Activated CD4-positive, alpha-beta T cell treated with anti-CD3 and anti-CD28 coated beads, Interleukin-2, Interleukin-4, amounts not matched to agents 100 ng/mL and 50 ng/mL, durations not matched to agents 16 hours and 8 hours (primary cell): ENCODE results near the gene SMARCA2.

ENCODE experiments used
- DNase-seq: peaks from one replicate; pipeline ENCODE4 v3.0.0-alpha.2; 2020; ENCODE audit warnings: low spot score

SMARCA2 gene

GRCh38 chr9:2174306-2174705, 159.2 kb downstream of the SMARCA2 start:
- no peak for DNase-seq

GRCh38 chr9:2174911-2175310, 159.8 kb downstream of the SMARCA2 start:
- DNase-seq, result no peak

GRCh38 chr9:2177121-2177520, 162.0 kb downstream of the SMARCA2 start:
- no peak for DNase-seq

GRCh38 chr9:2178034-2178734, 163.0 kb downstream of the SMARCA2 start:
- no peak for DNase-seq

- no peak for DNase-seq
Observed at GRCh38 chr9:2179567-2179966, 164.4 kb downstream of the SMARCA2 start.

GRCh38 chr9:2180154-2180553, 165.0 kb downstream of the SMARCA2 start:
- no peak for DNase-seq

GRCh38 chr9:2180704-2181103, 165.6 kb downstream of the SMARCA2 start:
- DNase-seq, result no peak

- no peak for DNase-seq
Observed at GRCh38 chr9:2181792-2182191, 166.6 kb downstream of the SMARCA2 start.

- no peak for DNase-seq
Observed at GRCh38 chr9:2190939-2191608, 175.9 kb downstream of the SMARCA2 start.

- DNase-seq, result no peak
Observed at GRCh38 chr9:2191609-2191972, 176.4 kb downstream of the SMARCA2 start.

- DNase-seq, result no peak
Observed at GRCh38 chr9:2192356-2192979, 177.3 kb downstream of the SMARCA2 start.

- DNase-seq, result no peak
Observed at GRCh38 chr9:2193552-2193951, 178.4 kb downstream of the SMARCA2 start.

GRCh38 chr9:2195211-2195610, 180.1 kb downstream of the SMARCA2 start:
- DNase-seq, result no peak

GRCh38 chr9:2196757-2197156, 181.6 kb downstream of the SMARCA2 start:
- DNase-seq, result no peak

- DNase-seq, result no peak
Observed at GRCh38 chr9:2198956-2199635, 183.9 kb downstream of the SMARCA2 start.

GRCh38 chr9:2199999-2200796, 185.1 kb downstream of the SMARCA2 start:
- no peak for DNase-seq

- no peak for DNase-seq
Observed at GRCh38 chr9:2208465-2208864, 193.3 kb downstream of the SMARCA2 start.

GRCh38 chr9:2208991-2209390, 193.8 kb downstream of the SMARCA2 start:
- no peak for DNase-seq

GRCh38 chr9:2209400-2209799, 194.3 kb downstream of the SMARCA2 start:
- no peak for DNase-seq

- no peak for DNase-seq
Observed at GRCh38 chr9:2210201-2210600, 195.1 kb downstream of the SMARCA2 start.

GRCh38 chr9:2213830-2214468, 198.8 kb downstream of the SMARCA2 start:
- DNase-seq, result no peak

- DNase-seq, result no peak
Observed at GRCh38 chr9:2214707-2215106, 199.6 kb downstream of the SMARCA2 start.
